ENCODE measurements around the gene STIM2.

STIM2 gene

GRCh38 chr4:26996745-26997144, 136.1 kb downstream of the STIM2 start:
- in situ Hi-C loops (cut with HindIII; ENCODE audit: low sequenced_read_pairs): no loop called here

GRCh38 chr4:26999689-27000088, 139.0 kb downstream of the STIM2 start:
- in situ Hi-C loops (cut with HindIII; ENCODE audit: low sequenced_read_pairs): loop anchor here (10.0 kb wide), 1 partner anchor 195 kb away; no protein-coding TSS in a partner anchor

- in situ Hi-C loops (cut with HindIII; ENCODE audit: low sequenced_read_pairs): loop anchor here (10.0 kb wide), 1 partner anchor 195 kb away; no protein-coding TSS in a partner anchor
Measured at GRCh38 chr4:27000122-27000521, 139.5 kb downstream of the STIM2 start.

GRCh38 chr4:27000820-27001219, 140.2 kb downstream of the STIM2 start:
- in situ Hi-C loops (cut with HindIII; ENCODE audit: low sequenced_read_pairs): loop anchor here (10.0 kb wide), 1 partner anchor 196 kb away; no protein-coding TSS in a partner anchor

GRCh38 chr4:27001398-27002164, 140.9 kb downstream of the STIM2 start:
- in situ Hi-C loops (cut with HindIII; ENCODE audit: low sequenced_read_pairs): loop anchor here (10.0 kb wide), 1 partner anchor 197 kb away; no protein-coding TSS in a partner anchor

- in situ Hi-C loops (cut with HindIII; ENCODE audit: low sequenced_read_pairs): loop anchor here (10.0 kb wide), 1 partner anchor 199 kb away; no protein-coding TSS in a partner anchor
Measured at GRCh38 chr4:27003642-27004113, 143.0 kb downstream of the STIM2 start.

GRCh38 chr4:27005501-27005900, 144.9 kb downstream of the STIM2 start:
- in situ Hi-C loops (cut with HindIII; ENCODE audit: low sequenced_read_pairs): loop anchor here (10.0 kb wide), 1 partner anchor 201 kb away; no protein-coding TSS in a partner anchor

GRCh38 chr4:27005905-27006590, 145.4 kb downstream of the STIM2 start:
- in situ Hi-C loops (cut with HindIII; ENCODE audit: low sequenced_read_pairs): loop anchor here (10.0 kb wide), 1 partner anchor 201 kb away; no protein-coding TSS in a partner anchor

GRCh38 chr4:27006646-27007045, 146.0 kb downstream of the STIM2 start:
- in situ Hi-C loops (cut with HindIII; ENCODE audit: low sequenced_read_pairs): loop anchor here (10.0 kb wide), 1 partner anchor 202 kb away; no protein-coding TSS in a partner anchor

- in situ Hi-C loops (cut with HindIII; ENCODE audit: low sequenced_read_pairs): loop anchor here (10.0 kb wide), 1 partner anchor 203 kb away; no protein-coding TSS in a partner anchor
Measured at GRCh38 chr4:27007507-27007906, 146.9 kb downstream of the STIM2 start.

GRCh38 chr4:27008679-27009078, 148.0 kb downstream of the STIM2 start:
- in situ Hi-C loops (cut with HindIII; ENCODE audit: low sequenced_read_pairs): loop anchor here (10.0 kb wide), 1 partner anchor 204 kb away; no protein-coding TSS in a partner anchor

GRCh38 chr4:27009539-27009938, 148.9 kb downstream of the STIM2 start:
- in situ Hi-C loops (cut with HindIII; ENCODE audit: low sequenced_read_pairs): loop anchor here (10.0 kb wide), 1 partner anchor 205 kb away; no protein-coding TSS in a partner anchor

- in situ Hi-C loops (cut with HindIII; ENCODE audit: low sequenced_read_pairs): no loop called here
Measured at GRCh38 chr4:27010334-27010940, 149.8 kb downstream of the STIM2 start.

GRCh38 chr4:27011401-27011800, 150.8 kb downstream of the STIM2 start:
- in situ Hi-C loops (cut with HindIII; ENCODE audit: low sequenced_read_pairs): no loop called here

- in situ Hi-C loops (cut with HindIII; ENCODE audit: low sequenced_read_pairs): no loop called here
Measured at GRCh38 chr4:27013012-27013411, 152.4 kb downstream of the STIM2 start.

- in situ Hi-C loops (cut with HindIII; ENCODE audit: low sequenced_read_pairs): no loop called here
Measured at GRCh38 chr4:27016551-27016950, 155.9 kb downstream of the STIM2 start.

- in situ Hi-C loops (cut with HindIII; ENCODE audit: low sequenced_read_pairs): no loop called here
Measured at GRCh38 chr4:27017623-27018022, 157.0 kb downstream of the STIM2 start.

- in situ Hi-C loops (cut with HindIII; ENCODE audit: low sequenced_read_pairs): no loop called here
Measured at GRCh38 chr4:27018076-27018475, 157.4 kb downstream of the STIM2 start.

- in situ Hi-C loops (cut with HindIII; ENCODE audit: low sequenced_read_pairs): no loop called here
Measured at GRCh38 chr4:27018910-27019309, 158.3 kb downstream of the STIM2 start.

- in situ Hi-C loops (cut with HindIII; ENCODE audit: low sequenced_read_pairs): no loop called here
Measured at GRCh38 chr4:27019766-27020165, 159.1 kb downstream of the STIM2 start.

- in situ Hi-C loops (cut with HindIII; ENCODE audit: low sequenced_read_pairs): no loop called here
Measured at GRCh38 chr4:27020203-27020602, 159.6 kb downstream of the STIM2 start.

Data from endothelial cell of hepatic sinusoid (primary cell).